ENCODE results near the gene PRAC1.
A peak's percentile ranks its signal among the peaks of the same experiment; 100 is the strongest.
"Not testable (repeated sequence)": the region's sequence is repeated elsewhere in the genome, so short reads cannot be mapped to it uniquely, and the experiment has no call there.

Gene PRAC1

GRCh38 chr17:48718761-48719641 lies 3.3 kb downstream of the PRAC1 start:
- peak; percentile 30 for DNase-seq (ENCODE audit: low spot score)

GRCh38 chr17:48718227-48718760 lies 4.0 kb downstream of the PRAC1 start:
- DNase-seq (ENCODE audit: low spot score): peak; percentile 26
- TF ChIP-seq CTCF (IDR thresholded peaks at IDR 0.05; ENCODE audit: extremely low read depth, missing control alignments): no peak

More at GRCh38 chr17:48718761-48719641, 3.3 kb downstream of the PRAC1 start:
- no peak for TF ChIP-seq CTCF (IDR thresholded peaks at IDR 0.05; ENCODE audit: extremely low read depth, missing control alignments)

GRCh38 chr17:48717367-48718226 lies 4.7 kb downstream of the PRAC1 start:
- TF ChIP-seq CTCF (IDR thresholded peaks at IDR 0.05; ENCODE audit: extremely low read depth, missing control alignments): no peak
- DNase-seq (ENCODE audit: low spot score): no peak

- not testable (repeated sequence) for DNase-seq (ENCODE audit: low spot score)
These were observed 5.8 kb downstream of the PRAC1 start for GRCh38 chr17:48716549-48716948.

- DNase-seq (ENCODE audit: low spot score): no peak
- no peak for TF ChIP-seq CTCF (IDR thresholded peaks at IDR 0.05; ENCODE audit: extremely low read depth, missing control alignments)
These were observed 6.6 kb downstream of the PRAC1 start for GRCh38 chr17:48715496-48716399.

- no peak for TF ChIP-seq CTCF (IDR thresholded peaks at IDR 0.05; ENCODE audit: extremely low read depth, missing control alignments)
- no peak for DNase-seq (ENCODE audit: low spot score)
These were observed 11.2 kb downstream of the PRAC1 start for GRCh38 chr17:48711128-48711527.

Measured in GM20000 (cell line).